Activated gamma-delta T cell (primary cell): ENCODE data around the gene SLC66A2.
"Not testable (repeated sequence)": the region's sequence is repeated elsewhere in the genome, so short reads cannot be mapped to it uniquely, and the experiment has no call there.

Experiments used
- DNase-seq: peaks from one replicate; lab custom pipeline; 2025; lab: John Stamatoyannopoulos, UW

The SLC66A2 gene

GRCh38 chr18:79879566-79879965, 71.9 kb downstream of the SLC66A2 start:
- DNase-seq, result no peak

DNA sequence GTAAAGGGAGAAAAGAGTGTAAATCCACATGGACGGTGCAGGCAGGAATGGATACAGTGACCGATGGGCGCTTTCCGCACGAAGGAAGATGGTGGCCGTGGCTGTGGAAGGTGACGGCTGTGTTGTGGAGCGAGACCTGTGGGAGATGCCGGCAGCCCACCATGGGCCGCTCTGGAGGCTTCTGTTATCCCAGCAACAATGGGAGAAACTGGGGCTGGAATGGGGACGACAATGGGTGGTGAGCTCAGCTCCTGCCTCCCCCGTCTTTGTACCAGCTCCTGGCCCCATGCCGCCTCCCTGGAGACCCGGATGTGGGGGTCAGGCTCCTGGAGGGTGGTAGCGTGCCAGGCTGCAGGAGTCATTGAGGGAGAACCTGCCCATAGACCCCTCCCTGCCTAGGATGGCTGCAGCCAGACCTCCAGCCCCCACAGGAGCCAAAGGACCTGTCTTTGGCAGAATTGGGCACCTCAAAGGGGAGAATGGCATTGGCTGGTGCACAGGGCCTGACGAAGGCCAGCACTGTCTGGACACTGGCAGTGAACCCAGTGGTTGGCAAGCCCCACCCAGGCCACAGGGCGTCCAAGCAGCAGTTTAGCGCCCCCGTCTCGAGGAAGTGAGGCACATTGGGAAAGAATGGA, 72.6 kb downstream of the SLC66A2 start:
- DNase-seq, result no peak

GRCh38 chr18:79878246-79878645, 73.2 kb downstream of the SLC66A2 start:
- not testable (repeated sequence) for DNase-seq

- DNase-seq, result no peak
These were observed 74.0 kb downstream of the SLC66A2 start for GRCh38 chr18:79877163-79878091.

GRCh38 chr18:79876497-79876896, 75.0 kb downstream of the SLC66A2 start:
- no peak for DNase-seq

GRCh38 chr18:79875931-79876461, 75.5 kb downstream of the SLC66A2 start:
- no peak for DNase-seq

GRCh38 chr18:79875531-79875919, 75.9 kb downstream of the SLC66A2 start:
- no peak for DNase-seq

- no peak for DNase-seq
These were observed 76.6 kb downstream of the SLC66A2 start for GRCh38 chr18:79874553-79875530.

- no peak for DNase-seq
These were observed 77.9 kb downstream of the SLC66A2 start for GRCh38 chr18:79873449-79874110.

DNA sequence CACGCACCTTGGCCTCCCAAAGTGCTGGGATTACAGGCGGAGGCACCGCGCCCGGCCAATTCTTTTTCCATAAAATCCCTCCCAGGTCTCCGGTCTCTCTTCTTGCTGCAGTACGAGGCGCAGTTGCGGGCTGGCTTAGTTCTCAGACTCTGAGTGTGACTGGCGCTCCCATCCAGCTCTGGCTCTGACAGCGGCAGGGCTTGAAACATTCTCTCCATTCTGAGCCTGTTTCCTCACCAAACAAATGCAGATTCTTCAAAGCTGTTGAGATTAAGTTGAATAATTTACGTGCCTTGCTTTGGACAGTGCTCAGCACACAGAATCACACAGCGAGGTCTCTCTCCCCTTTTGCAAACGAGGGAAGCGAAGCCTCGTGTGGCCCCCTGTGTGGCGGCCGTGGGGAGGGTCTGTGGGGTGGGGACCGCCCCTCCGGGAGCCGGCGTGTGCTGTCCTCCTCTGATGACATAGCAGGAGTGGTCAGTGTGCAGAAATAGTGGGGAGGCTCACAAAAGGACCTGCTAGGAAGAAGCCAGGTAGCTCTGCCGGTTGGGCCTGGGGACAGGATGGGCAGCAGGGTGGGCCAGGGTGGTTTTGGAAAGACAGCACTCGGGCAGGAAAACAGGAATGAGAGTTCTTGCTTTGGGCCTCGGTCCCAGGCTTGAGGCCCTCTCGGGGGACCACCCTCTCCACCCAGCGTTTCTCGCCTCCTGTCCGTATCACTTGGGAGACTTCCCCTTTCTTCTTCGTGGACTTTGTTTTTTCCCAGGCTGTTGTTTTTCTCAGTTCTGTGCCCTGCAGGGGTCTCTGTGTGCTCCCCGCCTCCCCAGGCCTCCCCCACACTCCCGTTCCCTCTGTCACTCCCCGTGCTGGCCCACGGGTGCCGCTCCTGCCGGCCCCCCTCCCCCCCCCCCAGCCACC, 78.7 kb downstream of the SLC66A2 start:
- DNase-seq, result no peak

- DNase-seq, result no peak
These were observed 79.9 kb downstream of the SLC66A2 start for GRCh38 chr18:79871481-79872091.

DNA sequence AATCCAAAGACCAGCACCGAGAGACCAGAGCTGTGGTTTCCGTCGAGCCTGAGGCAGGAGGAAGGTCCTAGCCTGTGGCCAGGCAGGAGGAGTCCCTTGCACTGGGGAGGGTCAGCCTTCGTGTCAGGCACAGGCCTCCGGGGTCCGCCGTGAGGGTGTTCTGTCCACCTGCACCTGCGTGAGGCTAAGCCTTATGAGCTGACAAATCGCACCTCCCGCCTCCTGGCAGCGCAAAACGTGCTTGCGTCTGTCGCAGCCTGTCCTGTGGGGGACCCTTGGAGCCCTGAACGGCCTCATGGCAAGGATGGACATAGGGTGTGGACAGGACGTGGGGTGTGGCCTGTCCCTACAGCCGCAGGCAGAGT, 80.4 kb downstream of the SLC66A2 start:
- no peak for DNase-seq

DNA sequence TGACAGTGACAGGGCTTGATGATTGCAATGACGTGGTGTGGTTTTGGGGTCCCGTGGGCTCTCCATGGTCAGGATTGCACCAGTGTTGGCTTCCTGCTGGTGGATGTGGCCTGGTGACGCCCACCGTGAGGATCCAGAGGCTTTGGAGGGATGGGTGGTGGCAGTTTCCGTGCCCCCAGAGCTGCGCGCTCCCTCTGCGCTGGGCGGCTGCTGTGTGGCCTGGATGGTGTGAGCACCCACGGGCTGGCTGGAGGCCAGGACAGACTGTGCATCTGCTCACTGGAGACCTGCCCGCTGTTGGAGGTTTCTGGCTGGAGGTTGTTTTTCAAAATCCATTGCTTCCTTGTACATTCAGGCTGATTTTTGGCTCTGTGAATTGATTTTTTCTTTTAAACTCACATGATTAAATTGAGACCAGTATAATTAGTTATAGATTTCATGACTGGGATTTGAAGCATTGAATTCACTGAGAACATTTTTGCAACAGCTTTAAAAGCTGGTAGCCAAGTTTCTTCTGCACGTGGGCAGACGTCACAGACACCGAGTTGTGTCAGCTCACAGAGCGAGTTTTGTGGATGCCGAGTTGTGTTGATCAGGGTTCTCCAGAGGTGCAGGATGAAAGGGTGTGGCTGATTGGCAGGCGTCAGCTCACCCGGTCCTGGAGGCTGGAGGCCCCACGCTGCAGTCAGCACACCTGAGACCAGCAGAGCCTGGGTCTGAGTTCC, 81.0 kb downstream of the SLC66A2 start:
- no peak for DNase-seq

GRCh38 chr18:79869591-79870300, 81.7 kb downstream of the SLC66A2 start:
- no peak for DNase-seq

- DNase-seq, result no peak
These were observed 82.5 kb downstream of the SLC66A2 start for GRCh38 chr18:79868811-79869541.

DNA sequence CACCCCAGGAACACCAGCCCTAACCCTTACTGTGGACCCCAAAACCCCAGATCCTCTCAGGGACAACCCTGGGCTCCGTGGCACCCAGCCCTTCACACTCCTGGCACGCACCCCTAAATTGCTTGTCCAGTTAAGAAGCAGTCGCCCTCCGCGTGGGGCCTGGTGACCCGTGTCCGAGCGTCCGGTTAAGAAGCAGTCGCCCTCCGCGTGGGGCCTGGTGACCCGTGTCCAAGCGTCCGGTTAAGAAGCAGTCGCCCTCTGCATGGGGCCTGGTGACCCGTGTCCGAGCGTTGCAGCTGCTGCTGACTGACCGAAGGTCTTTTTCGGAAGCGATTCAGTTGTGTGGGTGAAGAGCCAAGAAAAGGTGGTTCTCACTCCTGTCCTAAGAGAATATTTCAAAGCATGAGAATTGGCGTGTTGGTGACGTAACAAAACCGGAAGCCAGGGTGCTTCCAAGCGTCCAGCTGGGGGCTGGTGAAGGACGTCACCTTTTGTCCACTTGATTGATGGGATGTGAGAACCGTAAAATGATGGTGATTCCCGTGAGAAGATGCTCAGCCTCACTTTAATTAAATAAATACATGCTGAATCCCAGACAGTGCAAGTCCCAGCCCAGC, 83.2 kb downstream of the SLC66A2 start:
- no peak for DNase-seq

DNA sequence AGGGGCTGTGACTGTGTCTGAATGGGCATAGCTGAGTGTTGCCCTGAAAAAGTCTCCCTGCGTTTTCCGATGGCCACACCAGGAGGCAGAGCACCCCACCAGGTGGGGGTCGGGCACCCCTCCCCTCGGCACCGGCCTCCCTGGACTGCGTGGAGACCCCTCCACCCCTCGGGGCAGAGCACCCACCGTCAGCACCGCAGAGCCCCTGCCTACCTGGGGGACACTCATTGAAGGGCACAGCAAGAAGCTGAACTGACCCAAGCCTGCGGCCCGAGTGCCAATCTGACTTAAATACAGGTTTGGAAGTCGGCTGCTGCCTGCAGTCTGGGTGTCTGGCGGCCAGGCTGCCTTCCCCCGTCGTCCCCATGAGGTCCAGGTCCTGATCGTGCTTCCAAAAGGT, 83.8 kb downstream of the SLC66A2 start:
- DNase-seq, result no peak
